ENCODE measurements around the gene ANKRD62.
"Not testable (repeated sequence)": the region's sequence is repeated elsewhere in the genome, so short reads cannot be mapped to it uniquely, and the experiment has no call there.

The ANKRD62 gene

DNA sequence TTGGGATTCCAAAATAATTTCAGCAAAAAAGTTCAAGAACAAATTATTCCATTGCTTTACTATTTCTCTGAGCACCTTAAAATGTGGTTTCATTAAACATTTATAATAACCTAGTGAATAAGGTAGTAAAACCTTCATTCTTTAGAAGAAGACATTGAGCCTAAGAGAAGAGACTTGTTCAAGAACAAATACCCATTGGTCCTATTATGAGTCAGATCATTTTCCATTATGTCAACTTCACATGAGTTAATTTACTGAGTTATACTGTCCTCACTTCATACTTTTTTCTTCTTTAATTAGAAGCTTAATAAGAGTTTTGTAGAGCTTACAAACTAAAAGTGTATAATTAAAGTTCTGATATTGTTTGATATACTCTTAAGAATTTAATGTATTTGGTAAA lies 5.5 kb downstream of the ANKRD62 start:
- DNase-seq: no peak

DNA sequence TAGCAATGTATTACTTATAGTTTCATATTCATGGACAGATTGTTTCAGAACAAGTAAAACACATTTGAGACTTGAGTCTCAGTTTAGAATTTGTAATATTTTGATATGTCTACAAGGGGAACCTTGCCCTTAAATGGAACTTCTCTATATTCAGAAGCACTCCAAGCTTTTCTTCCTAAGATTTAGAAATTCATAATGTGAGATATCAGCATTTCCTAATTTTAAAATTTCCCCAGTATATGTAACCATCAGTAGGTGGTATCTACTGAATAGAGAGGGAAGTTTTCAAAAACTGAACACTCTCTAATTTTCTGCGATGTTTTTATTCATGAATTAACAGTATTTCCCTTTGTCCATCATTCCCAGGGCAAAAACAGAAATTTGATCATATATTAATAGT lies 7.6 kb downstream of the ANKRD62 start:
- DNase-seq: no peak

DNA sequence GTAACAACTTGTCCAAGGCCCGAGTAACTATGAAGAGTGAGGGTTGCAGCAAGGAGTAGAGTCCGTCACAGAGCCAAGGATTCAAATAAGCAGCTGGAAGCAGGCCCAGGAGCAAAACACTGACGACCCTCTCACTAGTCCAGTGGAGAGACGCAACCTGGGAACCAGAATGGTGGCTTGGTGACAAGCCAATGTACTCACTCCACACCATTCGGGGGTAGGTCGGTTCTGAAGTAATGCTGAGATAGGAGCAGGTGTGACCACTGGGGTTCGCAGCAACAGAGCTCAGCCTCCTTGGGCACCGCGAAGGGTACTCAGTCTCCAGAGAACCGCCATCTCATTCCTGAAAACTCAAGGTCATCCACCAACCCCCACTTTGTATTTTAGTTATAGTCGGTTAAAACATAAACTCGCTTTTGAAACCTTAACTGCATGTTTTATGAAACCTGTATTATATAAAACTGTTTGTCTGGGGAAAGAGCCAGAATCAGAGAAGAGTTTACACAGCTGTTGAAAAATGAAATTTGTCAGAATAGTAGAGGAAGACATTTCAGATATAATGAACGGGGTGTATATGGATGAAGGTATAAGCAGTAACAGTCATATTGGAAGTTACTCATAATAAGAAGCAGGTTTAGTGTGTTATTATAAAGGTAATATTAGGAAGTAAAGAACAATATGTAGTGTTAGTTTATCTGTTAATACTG lies 8.6 kb downstream of the ANKRD62 start:
- DNase-seq: no peak

DNA sequence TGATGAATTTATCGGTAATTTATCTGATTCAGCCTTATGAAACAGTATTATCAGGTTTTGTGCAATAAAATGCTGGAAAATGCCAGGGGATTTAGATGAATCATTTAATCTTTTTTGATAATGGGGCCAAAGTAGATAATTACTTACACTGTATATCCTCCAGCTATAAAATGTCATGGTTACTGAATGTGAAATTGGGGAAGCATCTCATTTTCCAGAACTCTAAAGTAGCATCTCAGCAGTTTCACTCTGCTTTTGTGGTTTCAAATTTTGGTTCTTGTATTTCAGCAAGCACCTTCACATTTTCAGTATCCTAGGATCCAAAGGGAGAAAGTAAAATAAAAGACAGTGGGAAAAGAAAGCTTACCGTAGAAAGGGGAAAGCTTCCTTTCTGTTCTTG lies 12.8 kb downstream of the ANKRD62 start:
- DNase-seq: no peak

DNA sequence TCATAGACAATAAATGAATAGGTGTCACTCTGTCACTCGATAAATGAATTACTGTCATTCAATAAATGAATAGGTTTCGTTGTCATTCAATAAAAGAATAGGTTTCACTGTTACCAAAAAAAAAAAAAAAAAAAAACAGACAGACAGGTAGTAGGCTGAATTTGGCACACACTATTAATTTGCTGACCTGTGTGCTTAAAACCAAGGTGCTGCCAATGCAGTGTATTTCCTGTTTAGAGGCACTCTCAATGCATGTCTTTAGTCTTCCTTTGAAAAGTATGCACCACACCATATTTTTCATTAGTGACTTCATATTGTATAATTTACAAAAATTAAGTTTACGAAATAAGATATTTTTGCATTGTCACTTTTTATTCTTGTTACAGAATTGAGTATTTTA lies 16.2 kb downstream of the ANKRD62 start:
- no peak for DNase-seq

GRCh38 chr18:12113999-12114646 lies 20.5 kb downstream of the ANKRD62 start:
- no peak for DNase-seq

DNA sequence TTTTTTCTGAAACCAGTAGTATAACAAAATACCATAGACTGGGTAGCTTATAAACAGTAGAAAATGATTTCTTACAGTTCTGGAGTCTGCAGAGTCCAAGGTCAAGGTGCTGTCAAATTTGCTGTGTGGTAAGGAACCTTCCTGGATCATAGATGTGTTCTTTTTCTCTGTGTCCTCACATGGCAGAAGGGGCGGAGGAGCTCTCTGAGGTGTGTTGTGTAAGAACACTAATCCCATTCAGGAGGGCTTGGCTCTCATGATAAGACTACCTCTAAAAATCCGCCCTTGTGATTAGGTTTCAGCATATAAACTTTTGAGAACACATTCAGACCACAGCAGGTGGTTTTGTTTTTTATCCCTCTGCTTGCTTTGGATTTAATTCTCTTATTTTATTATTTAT lies 25.7 kb downstream of the ANKRD62 start:
- DNase-seq: no peak

- peak; percentile 7 for DNase-seq
Measured at GRCh38 chr18:12121175-12122042, 27.8 kb downstream of the ANKRD62 start.

DNA sequence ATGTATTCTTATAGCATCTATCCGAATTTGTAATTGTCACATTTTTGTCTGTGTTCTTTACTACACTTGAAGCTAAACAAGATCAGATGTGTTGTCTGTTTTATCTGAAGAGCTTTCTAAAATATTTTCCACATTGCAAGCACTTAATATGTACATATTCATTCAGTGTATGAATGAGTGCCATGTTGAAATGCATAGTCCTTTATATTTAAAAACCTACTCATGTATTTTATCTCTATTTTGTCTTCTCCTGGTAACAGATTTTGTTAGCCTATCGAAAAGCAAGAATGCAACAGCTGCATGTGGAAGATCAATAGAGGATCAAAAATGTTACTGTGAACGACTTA lies 28.4 kb downstream of the ANKRD62 start:
- not testable (repeated sequence) for DNase-seq

GRCh38 chr18:12127647-12128046 lies 34.0 kb downstream of the ANKRD62 start:
- DNase-seq: not testable (repeated sequence)

DNA sequence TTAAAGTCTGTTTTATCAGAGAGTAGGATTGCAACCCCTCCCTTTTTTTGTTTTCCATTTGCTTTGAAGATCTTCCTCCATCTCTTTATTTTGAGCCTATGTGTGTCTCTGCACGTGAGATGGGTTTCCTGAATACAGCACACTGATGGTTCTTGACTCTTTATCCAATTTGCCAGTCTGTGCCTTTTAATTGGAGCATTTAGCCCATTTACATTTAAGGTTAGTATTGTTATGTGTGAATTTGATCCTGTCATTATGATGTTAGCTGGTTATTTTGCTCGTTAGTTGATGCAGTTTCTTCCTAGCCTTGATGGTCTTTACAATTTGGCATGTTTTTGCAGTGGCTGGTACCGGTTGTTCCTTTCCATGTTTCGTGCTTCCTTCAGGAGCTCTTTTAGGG lies 45.2 kb downstream of the ANKRD62 start:
- DNase-seq: not testable (repeated sequence)

GRCh38 chr18:12140866-12141265 lies 47.2 kb downstream of the ANKRD62 start:
- DNase-seq: not testable (repeated sequence)

DNA sequence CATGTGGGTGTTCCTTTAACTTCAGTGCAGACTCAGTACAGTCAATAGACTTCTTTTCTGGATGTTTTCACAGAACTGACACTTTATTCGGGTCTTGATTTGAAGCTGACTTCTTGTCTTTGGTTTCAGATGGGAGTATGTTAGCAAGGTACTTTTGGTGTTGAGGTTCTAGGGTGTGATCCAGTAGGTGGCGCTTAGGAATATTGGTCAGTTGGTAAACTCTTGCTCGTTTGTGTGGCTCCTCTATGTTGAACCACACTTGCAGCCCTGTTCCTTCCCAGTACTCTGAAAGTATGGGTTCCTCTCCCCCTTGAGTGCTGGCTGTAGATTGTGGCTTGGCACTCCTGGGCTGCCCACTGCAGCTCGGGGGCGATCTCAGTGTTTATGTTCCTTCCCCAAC lies 48.1 kb downstream of the ANKRD62 start:
- DNase-seq: not testable (repeated sequence)

DNA sequence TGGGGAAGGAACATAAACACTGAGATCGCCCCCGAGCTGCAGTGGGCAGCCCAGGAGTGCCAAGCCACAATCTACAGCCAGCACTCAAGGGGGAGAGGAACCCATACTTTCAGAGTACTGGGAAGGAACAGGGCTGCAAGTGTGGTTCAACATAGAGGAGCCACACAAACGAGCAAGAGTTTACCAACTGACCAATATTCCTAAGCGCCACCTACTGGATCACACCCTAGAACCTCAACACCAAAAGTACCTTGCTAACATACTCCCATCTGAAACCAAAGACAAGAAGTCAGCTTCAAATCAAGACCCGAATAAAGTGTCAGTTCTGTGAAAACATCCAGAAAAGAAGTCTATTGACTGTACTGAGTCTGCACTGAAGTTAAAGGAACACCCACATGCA lies 55.8 kb downstream of the ANKRD62 start:
- not testable (repeated sequence) for DNase-seq

GRCh38 chr18:12154361-12154760 lies 60.7 kb downstream of the ANKRD62 start:
- DNase-seq: no peak

DNA sequence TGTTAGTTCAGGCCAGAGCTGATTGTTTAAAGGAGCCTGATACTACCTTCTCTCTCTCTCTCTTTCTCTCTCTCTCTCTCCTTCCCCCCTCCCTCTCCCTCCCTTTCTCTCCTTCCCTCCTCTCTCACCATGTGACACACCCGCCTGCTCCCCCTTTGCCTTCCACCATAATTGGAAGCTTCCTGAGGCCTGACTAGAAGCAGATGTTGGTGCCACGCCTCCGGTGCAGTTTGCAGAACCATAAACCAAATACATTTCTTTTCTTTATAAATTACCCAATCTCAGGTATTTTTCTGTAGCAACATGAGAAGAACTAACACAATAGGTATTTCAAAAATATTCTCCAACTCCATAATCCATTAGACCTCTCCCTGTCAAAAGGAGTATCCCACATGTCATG lies 62.4 kb downstream of the ANKRD62 start:
- DNase-seq: peak; percentile 39

DNA sequence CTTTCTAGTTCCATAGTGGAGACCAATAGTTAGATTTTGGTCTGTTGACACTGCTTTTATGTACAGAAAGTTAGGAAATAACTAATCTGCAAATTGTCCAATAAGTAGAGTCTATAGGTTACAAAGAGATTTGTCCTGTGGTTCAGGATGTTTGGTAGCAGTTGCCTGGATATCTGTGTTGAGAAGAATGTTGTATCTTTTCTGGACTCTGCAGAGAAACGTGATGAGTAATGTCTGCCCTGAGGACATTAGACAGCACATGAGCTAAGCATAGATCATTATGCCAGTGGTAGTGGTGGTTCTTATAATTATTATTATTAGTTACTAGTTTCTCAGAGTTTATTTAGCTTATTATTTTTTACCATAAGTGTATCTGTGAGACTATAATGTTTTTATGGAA lies 65.8 kb downstream of the ANKRD62 start:
- DNase-seq: peak; percentile 57

- peak; percentile 56 for DNase-seq
Measured at GRCh38 chr18:12162786-12163185, 69.1 kb downstream of the ANKRD62 start.

GRCh38 chr18:12165038-12165768 lies 71.6 kb downstream of the ANKRD62 start:
- no peak for DNase-seq

All from fibroblast of skin of scalp (primary cell).